ENCODE data around the gene APBA1.

GRCh38 chr9:69571032-69571431, 101.1 kb downstream of the APBA1 start:
- TF ChIP-seq CTCF (IDR thresholded peaks at IDR 0.05; ENCODE audit: low read depth, low read length) (no peak), POLR2A (IDR thresholded peaks at IDR 0.05; ENCODE audit: extremely low read depth, insufficient read length) (no peak)

Data from NB4 (cell line).